ENCODE data around the gene OPRM1.

OPRM1 gene

DNA sequence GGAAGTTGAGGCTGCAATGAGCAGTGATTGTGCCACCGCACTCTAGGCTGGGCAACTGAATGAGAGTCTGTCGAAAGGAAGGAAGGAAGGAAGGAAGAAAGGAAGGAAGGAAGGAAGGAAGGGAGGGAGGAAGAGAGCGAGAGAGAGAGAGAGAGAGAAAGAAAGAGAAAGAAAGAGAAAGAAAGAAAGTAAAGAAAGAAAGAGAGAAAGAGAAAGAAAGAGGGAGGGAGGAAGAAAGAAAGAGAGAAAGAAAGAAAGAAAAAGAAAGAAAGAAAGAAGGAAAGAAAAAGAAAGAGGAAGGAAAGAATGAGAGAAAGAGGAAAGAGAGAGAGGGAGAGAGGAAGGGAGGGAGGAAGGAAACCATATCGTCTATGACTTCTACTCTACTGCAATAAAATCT is 60.2 kb downstream of the OPRM1 start:
- Mint-ChIP-seq H3K4me3 (no peak overlapping the region), H3K9me3 (no peaks in the 10 kb centered on the region), H3K27me3 (no peaks in the 10 kb centered on the region), H3K36me3 (no peaks in the 10 kb centered on the region), H3K27ac (no peak overlapping the region), H3K4me1 (no peaks in the 10 kb centered on the region)
- DNase-seq = no peak
- CTCF ChIA-PET = no interaction called here

DNA sequence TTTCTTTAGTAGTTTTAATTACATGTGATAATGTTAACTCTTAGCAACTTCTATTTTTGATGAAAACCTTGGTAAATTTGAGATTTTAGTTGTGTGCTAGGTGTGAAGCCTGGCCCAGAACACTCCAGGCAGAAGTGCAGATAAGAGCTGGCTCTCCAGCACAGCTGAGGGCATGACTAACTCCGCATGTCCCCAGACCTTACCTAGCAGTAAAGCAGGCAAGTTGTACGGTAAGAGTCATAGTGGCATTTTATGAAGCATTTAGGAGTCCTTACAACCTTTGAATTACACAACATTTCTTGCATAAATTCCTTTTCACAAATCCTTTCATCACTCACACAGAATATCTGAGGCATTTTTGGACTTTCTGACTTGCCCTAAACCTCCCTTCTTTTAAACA is 67.2 kb downstream of the OPRM1 start:
- no peaks in the 10 kb centered on the region for H3K27me3 Mint-ChIP-seq
- H3K36me3 Mint-ChIP-seq = no peaks in the 10 kb centered on the region
- H3K27ac Mint-ChIP-seq = no peak overlapping the region
- H3K9me3 Mint-ChIP-seq = no peaks in the 10 kb centered on the region
- no peak for DNase-seq
- H3K4me3 Mint-ChIP-seq = no peak overlapping the region
- no peaks in the 10 kb centered on the region for H3K4me1 Mint-ChIP-seq
- CTCF ChIA-PET = no interaction called here

DNA sequence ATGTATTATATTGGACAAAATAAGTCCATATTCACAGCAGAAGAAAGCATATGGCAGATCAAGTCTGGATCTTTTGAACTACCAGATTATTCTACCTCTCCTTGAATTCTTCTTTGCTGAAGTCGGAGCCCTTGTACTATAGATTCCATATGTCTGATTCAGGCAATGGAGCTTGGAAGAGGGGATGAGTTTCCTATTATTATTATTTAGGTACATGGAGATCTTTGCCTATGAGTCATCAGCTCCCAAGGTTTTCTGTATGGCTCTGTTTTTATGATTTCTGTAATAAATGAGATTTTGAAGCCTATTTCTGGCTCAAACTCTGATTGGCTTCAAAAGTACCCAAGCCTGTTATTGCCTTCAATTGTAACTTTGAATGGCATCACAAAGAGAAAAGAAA is 72.0 kb downstream of the OPRM1 start:
- no peak for DNase-seq
- Mint-ChIP-seq H3K4me3 (no peak overlapping the region), H3K36me3 (no peaks in the 10 kb centered on the region), H3K27ac (no peak overlapping the region), H3K9me3 (no peaks in the 10 kb centered on the region), H3K27me3 (no peaks in the 10 kb centered on the region), H3K4me1 (no peaks in the 10 kb centered on the region)
- CTCF ChIA-PET = no interaction called here

DNA sequence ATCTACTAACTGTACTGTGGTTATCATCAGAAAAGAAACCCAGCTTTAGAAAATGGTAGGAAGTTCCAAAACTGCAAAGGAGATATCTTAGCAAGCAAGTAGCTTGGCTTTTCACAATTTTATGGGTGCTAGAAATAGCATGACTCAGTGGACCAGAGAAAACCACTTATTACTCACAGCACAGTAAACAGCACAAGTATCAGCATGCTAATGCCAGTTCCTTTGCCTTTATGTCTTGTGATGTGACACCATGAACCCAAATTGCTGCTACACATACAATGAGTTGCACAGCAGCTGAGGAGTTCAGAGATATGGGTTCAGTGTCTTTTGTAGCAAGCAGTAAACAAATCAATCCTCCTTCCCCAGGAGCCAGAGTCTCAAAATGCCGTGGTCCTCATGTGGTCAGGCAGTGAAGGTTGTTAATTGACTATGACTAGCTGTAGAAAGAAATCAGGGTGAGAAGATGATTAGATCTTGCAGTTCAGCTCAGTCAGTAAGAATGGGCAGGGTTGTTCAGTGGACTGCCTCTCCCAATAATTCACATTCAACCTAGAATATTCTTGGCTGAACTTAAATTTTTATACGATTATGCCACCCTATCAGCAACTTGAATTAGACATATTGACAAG is 73.3 kb downstream of the OPRM1 start:
- H3K9me3 Mint-ChIP-seq = no peaks in the 10 kb centered on the region
- DNase-seq = no peak
- H3K27me3 Mint-ChIP-seq = no peaks in the 10 kb centered on the region
- H3K27ac Mint-ChIP-seq = no peak overlapping the region
- H3K4me1 Mint-ChIP-seq = no peaks in the 10 kb centered on the region
- CTCF ChIA-PET = no interaction called here
- no peak overlapping the region for H3K4me3 Mint-ChIP-seq
- no peaks in the 10 kb centered on the region for H3K36me3 Mint-ChIP-seq

DNA sequence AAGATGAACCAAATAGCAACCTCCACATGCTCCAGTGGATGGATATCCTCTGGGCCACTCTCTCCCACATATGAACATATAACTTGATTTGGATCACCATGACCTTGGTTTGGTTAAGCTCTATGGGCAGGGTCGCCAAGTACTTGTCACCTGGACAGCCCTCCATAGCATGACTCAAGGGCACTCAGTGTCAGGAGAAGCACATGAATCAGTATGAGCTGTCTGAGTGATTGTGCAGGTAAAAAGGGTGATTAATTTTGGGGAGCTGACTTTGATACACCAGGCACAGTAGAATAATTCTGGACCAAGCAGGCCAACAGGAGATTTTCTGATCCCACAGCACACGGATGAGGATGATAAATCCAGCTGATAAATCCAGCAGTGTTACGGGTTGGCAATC is 74.4 kb downstream of the OPRM1 start:
- Mint-ChIP-seq H3K27me3 (no peaks in the 10 kb centered on the region), H3K9me3 (no peaks in the 10 kb centered on the region), H3K4me1 (no peaks in the 10 kb centered on the region), H3K4me3 (no peak overlapping the region), H3K27ac (no peak overlapping the region), H3K36me3 (no peaks in the 10 kb centered on the region)
- CTCF ChIA-PET = no interaction called here
- DNase-seq = no peak

DNA sequence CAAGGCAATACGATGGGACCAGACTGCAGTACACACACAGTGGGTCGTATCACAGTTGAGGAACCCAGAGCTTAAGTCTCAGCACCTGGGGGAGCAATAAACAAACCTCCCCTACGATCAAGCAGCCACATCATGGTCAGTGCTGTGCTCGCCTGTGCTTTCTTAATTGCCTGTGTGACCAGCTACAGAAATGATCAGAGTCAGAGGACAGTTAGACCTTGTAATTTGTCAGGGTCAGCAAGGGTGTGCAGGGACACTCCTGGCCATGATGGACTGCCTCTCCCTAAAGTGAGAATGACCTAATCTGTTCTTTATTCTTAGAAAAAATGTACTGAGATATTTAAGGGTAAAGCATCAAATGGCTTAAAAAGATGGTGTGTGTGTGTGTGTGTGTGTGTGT is 78.4 kb downstream of the OPRM1 start:
- H3K36me3 Mint-ChIP-seq = no peaks in the 10 kb centered on the region
- CTCF ChIA-PET = no interaction called here
- H3K9me3 Mint-ChIP-seq = peaks cover under 1% of the 10 kb centered on the region
- no peaks in the 10 kb centered on the region for H3K27me3 Mint-ChIP-seq
- H3K4me3 Mint-ChIP-seq = no peak overlapping the region
- H3K4me1 Mint-ChIP-seq = no peaks in the 10 kb centered on the region
- no peak overlapping the region for H3K27ac Mint-ChIP-seq
- no peak for DNase-seq

DNA sequence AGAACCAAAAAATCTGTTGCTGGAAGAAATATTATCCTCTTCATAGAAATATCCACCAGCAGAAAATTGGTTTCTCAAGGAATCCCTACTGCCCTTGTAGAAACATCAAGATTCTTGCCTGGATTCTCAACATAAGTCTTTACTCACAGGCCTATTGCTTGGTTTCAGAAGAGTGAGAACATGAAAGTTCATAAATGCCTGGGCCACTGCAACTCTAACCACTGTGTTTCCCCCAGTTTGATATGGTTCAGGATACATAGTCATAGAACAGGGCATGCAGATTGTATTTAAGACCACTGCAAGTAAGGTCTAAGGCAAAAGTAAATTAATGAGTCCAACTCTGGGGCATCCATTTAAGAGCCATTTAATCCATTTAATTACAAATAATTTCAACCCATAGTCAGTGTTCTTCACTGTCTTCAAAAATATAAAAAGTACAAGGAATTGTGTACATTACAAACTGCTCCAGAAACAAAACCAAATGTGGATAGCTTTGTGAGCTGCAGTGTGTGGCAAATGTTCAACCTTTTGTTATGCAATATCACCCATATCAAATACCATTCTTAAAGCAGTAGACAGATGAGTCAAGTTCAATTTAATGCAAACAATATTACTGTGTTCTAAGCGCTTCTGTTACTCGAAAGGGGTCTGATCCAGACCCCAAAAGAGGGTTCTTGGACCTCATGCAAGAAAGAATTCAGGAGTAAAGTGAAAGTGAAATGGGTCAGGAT is 83.3 kb downstream of the OPRM1 start:
- Mint-ChIP-seq H3K4me1 (no peaks in the 10 kb centered on the region), H3K36me3 (no peaks in the 10 kb centered on the region), H3K4me3 (no peak overlapping the region), H3K27ac (no peak overlapping the region), H3K9me3 (peaks cover 4% of the 10 kb centered on the region), H3K27me3 (no peaks in the 10 kb centered on the region)
- no peak for DNase-seq
- CTCF ChIA-PET = no interaction called here

DNA sequence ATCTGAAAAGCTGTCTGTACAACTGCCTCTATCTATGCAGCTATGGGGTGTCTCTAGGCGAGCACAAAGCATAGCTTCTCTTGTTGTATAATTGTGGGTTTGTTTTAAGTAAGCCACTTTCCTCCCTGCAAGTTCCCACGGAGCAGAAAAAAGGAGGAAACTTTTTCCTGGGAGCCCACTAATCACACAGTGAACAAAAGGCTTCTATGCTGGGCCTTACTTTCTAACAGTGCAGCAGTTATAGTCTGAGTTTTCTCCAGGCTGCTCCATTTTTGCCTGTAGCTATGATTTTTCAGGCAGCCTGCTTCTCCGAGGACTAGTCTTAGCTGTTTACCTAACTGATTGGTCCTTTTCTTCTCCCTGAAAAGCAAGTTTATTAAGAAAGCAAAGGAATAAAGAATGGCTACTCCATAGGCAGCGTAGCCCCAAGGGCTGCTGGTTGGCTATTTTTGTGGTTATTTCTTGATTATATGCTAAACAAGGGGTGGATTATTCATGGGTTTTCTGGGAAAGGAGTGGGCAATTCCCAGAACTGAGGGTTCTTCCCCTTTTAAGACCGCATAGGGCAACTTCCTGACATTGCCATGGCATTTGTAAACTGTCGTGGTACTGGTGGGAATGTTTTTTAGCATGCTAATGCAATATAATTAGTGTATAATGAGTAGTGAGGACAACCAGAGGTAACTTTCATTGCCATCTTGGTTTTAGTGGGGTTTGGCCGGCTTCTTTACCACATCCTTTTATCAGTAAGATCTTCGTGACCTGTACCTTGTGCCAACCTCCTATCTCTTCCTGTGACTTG is 84.3 kb downstream of the OPRM1 start:
- H3K9me3 Mint-ChIP-seq = peaks cover 4% of the 10 kb centered on the region
- CTCF ChIA-PET = no interaction called here
- H3K36me3 Mint-ChIP-seq = no peaks in the 10 kb centered on the region
- H3K4me1 Mint-ChIP-seq = no peaks in the 10 kb centered on the region
- no peaks in the 10 kb centered on the region for H3K27me3 Mint-ChIP-seq
- no peak overlapping the region for H3K27ac Mint-ChIP-seq
- no peak for DNase-seq
- no peak overlapping the region for H3K4me3 Mint-ChIP-seq

DNA sequence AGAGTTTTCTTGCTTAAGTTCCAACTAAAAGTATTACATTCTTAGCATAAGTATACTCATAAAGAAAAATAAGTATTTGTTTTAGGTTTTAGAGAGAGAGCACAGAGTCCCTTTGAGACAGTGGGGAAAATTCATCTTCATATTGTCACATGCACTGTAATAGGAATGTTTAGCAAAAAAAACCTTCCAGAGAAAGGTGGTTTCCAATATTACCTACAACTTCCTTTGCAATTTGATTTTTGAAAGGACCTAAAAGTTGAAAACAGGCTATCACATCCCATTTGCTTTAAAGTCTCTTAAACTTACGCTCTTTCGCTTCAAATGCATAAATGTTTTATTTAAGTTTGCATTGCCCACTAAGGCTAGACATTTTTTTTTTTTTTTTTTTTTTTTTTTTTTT is 86.4 kb downstream of the OPRM1 start:
- no peak overlapping the region for H3K27ac Mint-ChIP-seq
- no peaks in the 10 kb centered on the region for H3K27me3 Mint-ChIP-seq
- DNase-seq = no peak
- H3K9me3 Mint-ChIP-seq = peaks cover 4% of the 10 kb centered on the region
- no peaks in the 10 kb centered on the region for H3K4me1 Mint-ChIP-seq
- H3K4me3 Mint-ChIP-seq = no peak overlapping the region
- CTCF ChIA-PET = no interaction called here
- no peaks in the 10 kb centered on the region for H3K36me3 Mint-ChIP-seq

DNA sequence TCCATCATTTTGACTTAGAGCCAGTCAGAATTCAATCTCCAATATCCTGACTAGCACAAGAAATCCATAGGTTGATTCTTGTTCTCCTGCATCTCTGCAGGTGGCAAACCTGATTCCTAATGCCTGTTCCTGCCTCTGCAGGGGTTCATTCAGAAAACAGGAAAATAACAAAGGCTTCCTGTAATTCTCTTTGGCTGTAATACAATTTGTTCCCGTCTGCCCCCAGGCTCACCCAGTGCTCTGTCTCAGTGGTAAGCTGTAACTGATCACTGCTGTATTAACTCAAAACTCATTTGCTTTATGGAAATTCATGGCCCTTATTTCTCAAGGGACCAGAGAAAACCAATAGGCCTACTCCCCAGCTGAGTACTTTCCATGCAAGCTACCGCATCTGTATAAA is 88.6 kb downstream of the OPRM1 start:
- CTCF ChIA-PET = no interaction called here
- Mint-ChIP-seq H3K9me3 (peaks cover 2% of the 10 kb centered on the region), H3K27ac (no peak overlapping the region), H3K27me3 (no peaks in the 10 kb centered on the region), H3K4me3 (no peak overlapping the region), H3K36me3 (no peaks in the 10 kb centered on the region), H3K4me1 (no peaks in the 10 kb centered on the region)
- DNase-seq = no peak

DNA sequence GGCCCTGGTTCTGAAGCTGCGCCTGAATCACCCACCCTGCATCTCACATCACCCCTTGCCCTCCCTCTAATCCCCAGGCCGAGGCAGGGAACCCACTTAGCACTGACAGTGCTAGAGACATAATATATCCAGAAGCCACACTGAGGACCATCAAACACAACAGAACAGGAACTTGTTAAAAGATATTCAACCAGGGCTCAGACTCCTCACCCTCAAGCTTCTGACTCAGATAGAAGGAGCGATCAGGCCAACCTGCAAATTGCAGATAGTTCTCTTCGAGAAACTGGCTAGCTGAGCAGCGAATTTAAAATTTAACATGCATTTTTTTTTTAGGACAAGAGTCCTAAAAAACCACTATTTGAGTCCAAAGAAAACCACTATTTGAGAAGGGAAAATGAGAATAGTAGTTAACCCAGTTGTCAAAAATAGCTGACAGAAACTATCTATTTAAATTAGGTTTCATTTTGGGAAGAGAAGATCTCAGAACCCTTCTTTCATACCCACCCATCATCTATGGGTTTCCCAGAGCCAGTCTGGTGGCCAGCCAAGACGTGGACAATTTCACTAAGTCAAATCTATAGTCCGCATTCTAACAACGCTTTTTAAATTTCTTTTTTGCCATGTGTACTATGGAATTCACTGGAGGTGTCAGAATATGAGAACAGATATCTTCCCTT is 95.6 kb downstream of the OPRM1 start:
- Mint-ChIP-seq H3K36me3 (no peaks in the 10 kb centered on the region), H3K9me3 (no peaks in the 10 kb centered on the region), H3K4me1 (no peaks in the 10 kb centered on the region), H3K27me3 (no peaks in the 10 kb centered on the region), H3K4me3 (no peak overlapping the region), H3K27ac (no peak overlapping the region)
- DNase-seq = no peak
- CTCF ChIA-PET = no interaction called here

DNA sequence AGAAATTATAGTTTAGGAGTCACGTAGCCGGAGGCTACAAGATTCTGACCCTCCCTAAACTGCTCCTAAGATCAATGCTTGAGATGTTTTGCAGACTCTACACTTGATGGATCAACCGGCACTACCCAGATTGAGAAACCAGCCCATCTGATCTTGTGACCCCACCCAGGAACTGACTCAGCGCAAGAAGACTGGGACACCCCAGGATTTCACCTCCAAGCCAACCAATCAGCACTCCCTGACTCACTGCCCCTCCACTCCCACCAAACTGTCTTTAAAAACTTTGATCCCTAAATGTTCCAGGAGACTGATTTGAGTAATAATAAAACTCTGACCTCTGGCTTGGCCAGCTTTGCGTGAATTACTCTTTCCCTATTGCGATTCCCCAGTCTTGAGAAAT is 99.8 kb downstream of the OPRM1 start:
- Mint-ChIP-seq H3K4me1 (no peaks in the 10 kb centered on the region), H3K36me3 (no peaks in the 10 kb centered on the region), H3K9me3 (no peaks in the 10 kb centered on the region), H3K4me3 (no peak overlapping the region), H3K27ac (no peak overlapping the region), H3K27me3 (no peaks in the 10 kb centered on the region)
- CTCF ChIA-PET = no interaction called here
- DNase-seq = no peak

DNA sequence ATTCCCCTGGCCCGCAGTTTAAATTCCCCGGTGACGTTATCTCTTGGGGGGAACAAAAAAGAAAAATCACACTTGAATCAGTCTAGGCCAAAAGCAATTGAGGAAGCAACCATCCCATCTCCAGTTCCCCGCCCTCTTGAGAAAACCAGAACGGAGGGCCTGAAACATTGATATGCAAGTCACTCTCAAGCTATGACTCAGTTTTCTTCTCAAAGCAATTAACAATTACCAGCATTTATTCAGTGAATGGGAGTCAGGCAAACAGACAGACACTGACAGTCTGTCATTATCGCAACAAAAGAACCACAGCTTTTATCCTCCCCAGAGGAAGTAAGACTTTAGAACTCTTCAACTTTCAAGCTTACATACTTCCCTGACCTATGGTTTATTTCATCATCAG is 100.9 kb downstream of the OPRM1 start:
- DNase-seq = no peak
- Mint-ChIP-seq H3K4me1 (no peaks in the 10 kb centered on the region), H3K27me3 (no peaks in the 10 kb centered on the region), H3K9me3 (no peaks in the 10 kb centered on the region), H3K36me3 (no peaks in the 10 kb centered on the region), H3K4me3 (no peak overlapping the region), H3K27ac (no peak overlapping the region)
- CTCF ChIA-PET = no interaction called here

DNA sequence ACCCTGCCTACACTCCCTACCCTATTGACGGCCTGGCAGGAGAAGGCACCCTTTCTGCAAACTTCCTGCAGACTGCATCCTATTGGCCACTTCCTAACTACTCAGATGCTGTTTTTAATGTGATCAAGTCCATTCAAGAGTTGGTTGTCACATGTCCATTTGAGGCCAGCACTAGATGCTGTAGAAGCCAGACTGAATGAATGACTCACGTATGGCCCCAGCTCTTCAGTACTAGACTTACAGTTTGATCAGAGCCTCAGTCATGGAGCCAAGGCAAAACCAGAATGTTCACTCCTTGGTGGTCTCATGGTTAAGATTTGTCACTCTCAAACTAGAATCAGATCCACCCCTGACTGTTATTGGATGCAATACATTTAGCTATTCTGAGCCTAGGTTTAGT is 101.7 kb downstream of the OPRM1 start:
- Mint-ChIP-seq H3K27me3 (no peaks in the 10 kb centered on the region), H3K4me1 (no peaks in the 10 kb centered on the region), H3K9me3 (no peaks in the 10 kb centered on the region), H3K27ac (no peak overlapping the region), H3K4me3 (no peak overlapping the region), H3K36me3 (no peaks in the 10 kb centered on the region)
- DNase-seq = no peak
- CTCF ChIA-PET = no interaction called here

DNA sequence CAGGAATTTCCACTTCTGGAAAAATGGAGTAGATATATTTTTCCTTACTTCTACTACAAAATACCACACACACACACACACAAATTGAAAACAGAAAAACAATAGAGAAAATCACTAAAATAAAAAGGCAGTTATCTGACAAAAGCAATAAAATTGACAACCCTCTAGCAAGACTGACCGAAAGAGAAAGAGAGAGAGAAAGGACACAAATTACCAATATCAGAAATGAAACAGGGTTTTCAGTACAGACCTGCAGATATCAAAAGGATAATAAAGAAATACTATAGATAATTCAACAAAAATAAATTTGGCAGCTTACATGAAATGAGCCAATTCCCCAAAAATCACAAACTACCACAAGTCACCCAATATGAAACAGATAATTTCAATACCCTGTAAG is 104.7 kb downstream of the OPRM1 start:
- Mint-ChIP-seq H3K9me3 (no peaks in the 10 kb centered on the region), H3K27ac (no peak overlapping the region), H3K27me3 (no peaks in the 10 kb centered on the region), H3K36me3 (no peaks in the 10 kb centered on the region), H3K4me3 (no peak overlapping the region), H3K4me1 (no peaks in the 10 kb centered on the region)
- no peak for DNase-seq
- CTCF ChIA-PET = no interaction called here
